Measurements from ENCODE around the gene MYOZ3.

MYOZ3 gene

DNA sequence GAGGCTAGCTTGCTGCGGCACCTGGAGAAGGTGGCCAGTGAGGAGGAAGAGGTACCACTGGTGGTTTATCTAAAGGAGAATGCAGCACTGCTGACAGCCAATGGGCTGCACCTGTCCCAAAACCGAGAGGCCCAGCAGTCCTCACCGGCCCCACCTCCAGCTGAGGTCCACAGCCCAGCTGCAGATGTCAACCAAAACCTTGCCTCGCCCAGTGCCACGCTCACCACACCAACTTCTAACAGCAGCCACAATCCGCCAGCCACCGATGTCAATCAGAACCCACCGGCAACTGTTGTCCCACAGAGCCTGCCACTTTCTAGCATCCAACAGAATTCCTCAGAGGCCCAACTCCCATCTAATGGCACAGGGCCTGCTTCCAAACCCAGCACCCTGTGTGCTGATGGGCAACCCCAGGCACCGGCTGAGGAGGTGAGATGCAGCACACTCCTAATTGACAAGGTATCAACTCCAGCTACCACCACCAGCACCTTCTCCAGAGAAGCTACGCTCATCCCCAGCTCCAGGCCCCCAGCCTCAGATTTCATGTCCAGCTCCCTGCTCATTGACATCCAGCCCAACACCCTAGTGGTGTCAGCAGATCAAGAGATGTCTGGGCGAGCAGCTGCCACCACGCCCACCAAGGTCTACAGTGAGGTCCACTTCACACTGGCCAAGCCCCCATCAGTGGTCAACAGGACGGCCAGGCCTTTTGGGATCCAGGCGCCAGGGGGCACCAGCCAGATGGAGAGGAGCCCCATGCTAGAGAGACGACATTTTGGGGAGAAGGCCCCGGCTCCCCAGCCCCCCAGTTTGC is 12.6 kb upstream of the MYOZ3 start:
- in situ Hi-C loops (cut with HindIII; ENCODE audit: low sequenced_read_pairs), result no loop called here
- H3K4me3 ChIP-seq (ENCODE audit: low read depth, low read length), result no peak overlapping the region
- no peak for DNase-seq (ENCODE audit: low read depth)
- TF ChIP-seq CTCF (IDR thresholded peaks at IDR 0.05; ENCODE audit: low read depth, low read length, missing control alignments), result no peak

GRCh38 chr5:150649108-150650020 is 11.7 kb upstream of the MYOZ3 start:
- no peak for TF ChIP-seq CTCF (IDR thresholded peaks at IDR 0.05; ENCODE audit: low read depth, low read length, missing control alignments)
- in situ Hi-C loops (cut with HindIII; ENCODE audit: low sequenced_read_pairs), result loop anchor here (25.0 kb wide), 1 partner anchor 187 kb away; no protein-coding TSS in a partner anchor
- DNase-seq (ENCODE audit: low read depth), result no peak
- H3K4me3 ChIP-seq (ENCODE audit: low read depth, low read length), result no peak overlapping the region

DNA sequence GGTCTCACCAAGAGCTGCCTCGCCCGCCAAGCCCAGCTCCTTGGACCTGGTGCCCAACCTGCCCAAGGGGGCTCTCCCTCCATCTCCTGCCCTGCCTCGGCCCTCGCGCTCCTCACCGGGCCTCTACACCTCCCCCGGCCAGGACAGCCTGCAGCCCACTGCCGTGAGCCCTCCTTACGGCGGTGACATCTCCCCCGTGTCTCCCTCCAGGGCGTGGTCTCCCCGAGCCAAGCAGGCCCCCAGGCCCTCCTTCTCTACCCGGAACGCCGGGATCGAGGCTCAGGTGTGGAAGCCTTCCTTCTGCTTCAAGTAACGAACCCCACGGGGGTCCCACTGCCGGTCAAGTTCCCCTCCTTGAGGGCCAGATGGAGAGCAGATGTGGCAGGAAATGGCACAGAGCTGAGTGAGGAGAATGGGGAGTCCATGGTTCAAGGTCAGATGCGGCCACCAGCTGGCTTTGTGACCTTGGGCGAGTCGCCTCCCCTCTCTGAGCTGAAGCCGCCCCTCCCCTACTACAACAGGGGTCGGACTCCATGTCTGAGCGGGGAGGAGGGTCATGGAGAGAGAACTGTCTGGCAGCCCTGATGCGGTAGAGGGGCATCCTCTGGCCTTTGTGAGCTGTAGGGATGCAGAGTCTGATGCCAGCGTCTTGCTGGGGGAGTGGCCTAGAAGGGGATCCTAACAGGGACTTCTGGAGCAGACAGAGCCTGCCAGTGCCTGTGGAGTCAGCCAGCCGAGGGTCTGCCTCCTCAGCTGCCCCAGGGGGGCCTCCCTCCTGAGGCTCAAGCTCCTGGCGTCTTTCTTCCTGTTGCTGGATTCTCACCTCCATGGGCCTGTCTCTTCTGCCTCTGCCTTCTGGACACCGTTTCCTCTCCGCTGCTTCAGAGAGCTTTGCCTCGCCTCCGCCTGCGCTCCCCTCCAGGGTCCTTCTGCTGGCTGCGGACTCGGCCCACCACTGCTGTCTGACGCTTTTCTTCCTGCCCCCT is 10.7 kb upstream of the MYOZ3 start:
- in situ Hi-C loops (cut with HindIII; ENCODE audit: low sequenced_read_pairs), result loop anchor here (25.0 kb wide), 1 partner anchor 188 kb away; no protein-coding TSS in a partner anchor
- no peak overlapping the region for H3K4me3 ChIP-seq (ENCODE audit: low read depth, low read length)
- no peak for TF ChIP-seq CTCF (IDR thresholded peaks at IDR 0.05; ENCODE audit: low read depth, low read length, missing control alignments)
- no peak for DNase-seq (ENCODE audit: low read depth)

- no peak overlapping the region for H3K4me3 ChIP-seq (ENCODE audit: low read depth, low read length)
- in situ Hi-C loops (cut with HindIII; ENCODE audit: low sequenced_read_pairs), result loop anchor here (25.0 kb wide), 1 partner anchor 189 kb away; no protein-coding TSS in a partner anchor
- no peak for TF ChIP-seq CTCF (IDR thresholded peaks at IDR 0.05; ENCODE audit: low read depth, low read length, missing control alignments)
- no peak for DNase-seq (ENCODE audit: low read depth)
These were observed 9.7 kb upstream of the MYOZ3 start for GRCh38 chr5:150651382-150651781.

DNA sequence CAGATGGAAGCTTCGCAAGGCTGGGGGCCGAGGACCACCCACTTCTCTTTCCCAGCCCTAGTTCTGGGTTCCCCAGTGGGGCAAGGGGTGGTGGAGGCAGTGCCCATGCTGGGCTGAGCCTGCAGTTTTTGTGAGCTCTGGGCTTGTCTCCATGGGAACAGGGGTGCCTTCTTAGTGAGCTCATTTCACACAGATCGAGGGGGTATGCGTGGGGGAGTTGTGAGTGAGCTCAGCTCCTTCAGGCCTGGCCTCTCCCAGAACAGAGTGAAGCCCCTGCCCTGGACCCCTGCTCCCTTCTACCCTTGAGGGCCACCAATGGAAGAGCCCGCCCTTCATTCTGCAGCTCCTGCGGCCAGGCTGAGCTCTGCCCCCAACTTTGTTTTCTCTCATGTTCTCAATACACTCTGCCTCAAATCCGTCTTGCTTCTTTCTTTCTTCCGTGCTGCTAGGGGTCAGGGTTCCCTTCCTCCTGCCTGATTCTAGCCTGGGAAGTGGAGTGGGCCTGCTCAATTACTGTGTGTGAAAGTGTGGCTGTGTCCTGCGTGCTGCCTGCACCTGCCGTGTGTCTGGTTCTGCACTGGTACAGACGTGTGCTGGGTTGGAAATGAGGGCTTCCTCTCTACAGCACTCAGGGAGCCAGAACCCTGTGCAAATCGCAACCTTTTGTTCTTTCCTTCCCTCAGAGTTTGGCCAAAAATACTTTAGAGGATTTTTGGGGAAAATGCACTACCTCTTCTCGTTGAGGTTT is 9.0 kb upstream of the MYOZ3 start:
- in situ Hi-C loops (cut with HindIII; ENCODE audit: low sequenced_read_pairs), result loop anchor here (25.0 kb wide), 1 partner anchor 190 kb away; no protein-coding TSS in a partner anchor
- no peak for TF ChIP-seq CTCF (IDR thresholded peaks at IDR 0.05; ENCODE audit: low read depth, low read length, missing control alignments)
- no peak overlapping the region for H3K4me3 ChIP-seq (ENCODE audit: low read depth, low read length)
- no peak for DNase-seq (ENCODE audit: low read depth)
